GM19397 (cell line): ENCODE data around the gene SEMA3A.

Experiments
- ATAC-seq: cut with Tn5 transposase; IDR thresholded peaks from one replicate; pipeline ENCODE4 v1.9.1; 2021; ENCODE audit warnings: mild to moderate bottlenecking, moderate library complexity; ENCODE audit not compliant: unreplicated experiment

Gene SEMA3A

GRCh38 chr7:83937930-83938329 lies 256.7 kb downstream of the SEMA3A start:
- ATAC-seq = no peak

- peak; percentile 75 for ATAC-seq
These were observed 258.4 kb downstream of the SEMA3A start for GRCh38 chr7:83936056-83936708.

- no peak for ATAC-seq
These were observed 260.4 kb downstream of the SEMA3A start for GRCh38 chr7:83934118-83934734.

- no peak for ATAC-seq
These were observed 262.6 kb downstream of the SEMA3A start for GRCh38 chr7:83931968-83932367.

- no peak for ATAC-seq
These were observed 264.3 kb downstream of the SEMA3A start for GRCh38 chr7:83930262-83930661.

GRCh38 chr7:83925860-83926259 lies 268.7 kb downstream of the SEMA3A start:
- no peak for ATAC-seq

GRCh38 chr7:83921941-83922607 lies 272.5 kb downstream of the SEMA3A start:
- ATAC-seq = no peak

- no peak for ATAC-seq
These were observed 273.2 kb downstream of the SEMA3A start for GRCh38 chr7:83921271-83921940.

- ATAC-seq = no peak
These were observed 276.4 kb downstream of the SEMA3A start for GRCh38 chr7:83918142-83918541.

- ATAC-seq = no peak
These were observed 281.4 kb downstream of the SEMA3A start for GRCh38 chr7:83913174-83913573.

GRCh38 chr7:83908526-83908925 lies 286.1 kb downstream of the SEMA3A start:
- no peak for ATAC-seq
